ENCODE results near the gene VWA5A.

Gene VWA5A

DNA sequence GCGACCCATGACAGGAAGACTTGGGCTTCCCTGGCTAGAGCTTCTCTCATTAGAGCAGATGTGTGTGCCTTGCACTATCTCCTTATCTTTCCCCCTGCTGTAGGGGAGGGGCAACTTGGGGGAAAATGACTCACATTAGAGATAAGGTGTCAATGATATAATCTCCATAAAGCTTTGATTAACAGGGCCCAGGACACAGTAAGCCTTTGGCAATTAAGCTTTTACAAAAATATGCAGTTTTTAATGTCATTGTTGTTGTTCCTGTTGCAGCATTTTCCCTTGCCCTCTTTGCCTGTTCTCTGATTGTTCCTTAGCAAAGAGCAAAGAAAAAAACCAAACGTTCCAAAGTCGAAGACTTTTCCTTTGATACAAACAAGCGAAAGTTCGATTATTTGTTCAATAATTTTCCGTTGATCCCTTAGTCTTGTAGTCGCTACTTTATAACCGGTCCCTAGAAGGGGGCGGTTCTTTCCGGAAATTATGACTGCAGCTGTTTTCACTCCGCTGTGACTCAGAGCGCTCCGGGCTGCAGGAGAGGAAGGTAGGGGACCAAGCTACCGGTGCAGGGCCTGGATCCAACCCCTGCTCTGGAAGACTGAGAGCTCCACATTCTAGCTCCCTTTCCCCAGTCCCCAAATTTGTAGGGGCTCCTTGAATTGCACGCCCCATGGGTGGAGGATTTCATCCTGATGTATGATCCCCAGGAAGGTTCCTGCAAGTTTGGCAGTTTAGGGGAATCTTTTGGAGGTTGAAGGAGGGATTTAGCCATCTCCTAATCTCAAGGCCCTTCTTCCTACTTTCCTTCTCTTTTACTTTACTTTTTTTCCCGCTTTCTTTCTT, at the start of gene VWA5A:
Gene VWA5A, plus strand, starts transcription at position 509 of the 840 bp plus-strand sequence. CDS start 2,062 bp downstream, outside the sequence.
- peak within 1 kb of the TSS; percentile 71 for H3K4me3 ChIP-seq (ENCODE audit: low read depth, low read length)

GRCh38 chr11:124068601-124069110, 46.6 kb upstream of the VWA5A start:
- H3K4me3 ChIP-seq (ENCODE audit: low read depth, low read length) = no peak overlapping the region

DNA sequence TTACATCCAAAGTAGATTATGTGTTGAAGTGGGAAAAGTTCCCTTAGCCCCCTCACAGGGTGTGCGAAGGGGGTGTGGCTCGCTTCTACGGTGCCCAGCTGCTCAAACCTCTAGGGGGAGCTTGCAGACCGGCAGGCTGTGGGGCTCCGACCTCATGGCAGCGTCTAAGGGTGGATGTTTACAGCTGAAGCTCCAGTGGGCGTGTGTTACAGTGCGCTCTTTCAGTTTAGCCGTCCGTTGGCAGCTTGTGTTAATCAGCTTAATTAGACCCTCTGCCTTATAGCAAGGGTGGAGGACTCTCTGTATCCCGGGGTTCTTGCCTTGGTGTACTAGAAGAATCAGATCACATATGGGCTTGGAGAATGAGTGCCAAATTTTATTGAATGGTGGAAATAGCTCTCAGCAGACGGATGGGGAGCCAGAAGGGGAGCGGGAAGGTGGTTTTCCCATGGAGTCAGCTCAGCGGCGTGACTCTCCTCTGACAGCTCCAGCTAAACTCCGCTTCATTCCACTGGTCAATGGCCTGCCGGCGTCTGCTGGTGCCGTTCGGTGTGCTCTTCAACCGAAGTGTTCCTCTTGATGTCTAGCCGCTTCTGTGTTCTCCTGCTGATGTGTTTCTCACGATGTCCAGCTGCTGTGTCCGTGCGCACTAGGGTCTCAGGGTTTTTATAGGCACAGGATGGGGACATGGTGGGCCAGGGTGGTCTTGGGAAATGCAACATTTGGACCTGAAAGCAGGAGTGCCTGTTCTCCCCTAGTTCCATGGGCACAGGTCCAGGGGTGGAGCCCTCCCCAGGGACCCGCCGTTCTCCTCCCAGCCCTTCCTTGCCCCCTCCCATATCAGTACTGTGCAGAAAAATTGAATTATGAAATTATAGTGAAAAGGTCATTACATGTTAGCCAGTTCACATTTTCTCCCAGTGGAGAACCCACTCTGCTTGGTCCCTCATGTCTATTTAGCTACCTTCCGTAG, 45.5 kb upstream of the VWA5A start:
- no peak overlapping the region for H3K4me3 ChIP-seq (ENCODE audit: low read depth, low read length)

GRCh38 chr11:124070915-124071622, 44.2 kb upstream of the VWA5A start:
- no peak overlapping the region for H3K4me3 ChIP-seq (ENCODE audit: low read depth, low read length)

GRCh38 chr11:124071623-124071948, 43.7 kb upstream of the VWA5A start:
- no peak overlapping the region for H3K4me3 ChIP-seq (ENCODE audit: low read depth, low read length)

- no peak overlapping the region for H3K4me3 ChIP-seq (ENCODE audit: low read depth, low read length)
These were observed 43.1 kb upstream of the VWA5A start for GRCh38 chr11:124072147-124072546.

DNA sequence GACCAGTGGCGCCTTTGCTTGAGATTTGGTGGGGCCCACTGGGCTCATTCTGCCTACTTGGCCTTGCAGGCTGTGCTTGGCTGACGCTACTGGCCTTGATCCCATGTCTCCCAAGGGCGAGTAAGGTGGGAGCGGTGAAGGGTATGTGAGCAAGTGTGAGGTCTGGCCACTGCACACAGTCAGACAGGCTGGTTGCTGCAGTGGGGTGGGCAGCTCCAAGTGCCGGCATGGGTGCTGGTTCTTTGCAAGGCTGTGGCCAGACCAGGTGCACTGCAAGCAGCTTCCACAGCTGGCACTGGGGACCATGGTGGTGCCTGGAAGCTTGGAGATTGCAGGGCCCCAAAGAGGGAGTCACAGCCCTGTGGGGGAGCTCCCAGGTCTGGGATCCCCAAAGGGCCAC, 40.7 kb upstream of the VWA5A start:
- H3K4me3 ChIP-seq (ENCODE audit: low read depth, low read length) = no peak overlapping the region

DNA sequence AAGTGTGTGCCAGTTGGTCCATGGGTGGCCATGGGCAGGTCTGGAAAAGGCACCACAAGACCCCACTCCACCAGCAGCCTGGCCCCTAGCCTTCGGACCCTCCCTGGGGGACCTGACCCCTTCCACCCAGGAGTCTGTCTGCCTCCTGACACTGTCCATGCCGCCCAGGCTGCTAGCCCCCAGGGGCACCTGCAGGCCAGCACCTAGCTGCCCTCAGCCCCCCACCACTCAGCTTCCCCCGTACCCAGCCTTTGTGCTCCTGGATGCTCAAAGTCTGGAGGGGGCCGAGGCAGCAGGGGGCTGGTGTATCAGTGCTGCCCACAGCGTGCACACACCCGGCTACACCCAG, 39.8 kb upstream of the VWA5A start:
- no peak overlapping the region for H3K4me3 ChIP-seq (ENCODE audit: low read depth, low read length)

DNA sequence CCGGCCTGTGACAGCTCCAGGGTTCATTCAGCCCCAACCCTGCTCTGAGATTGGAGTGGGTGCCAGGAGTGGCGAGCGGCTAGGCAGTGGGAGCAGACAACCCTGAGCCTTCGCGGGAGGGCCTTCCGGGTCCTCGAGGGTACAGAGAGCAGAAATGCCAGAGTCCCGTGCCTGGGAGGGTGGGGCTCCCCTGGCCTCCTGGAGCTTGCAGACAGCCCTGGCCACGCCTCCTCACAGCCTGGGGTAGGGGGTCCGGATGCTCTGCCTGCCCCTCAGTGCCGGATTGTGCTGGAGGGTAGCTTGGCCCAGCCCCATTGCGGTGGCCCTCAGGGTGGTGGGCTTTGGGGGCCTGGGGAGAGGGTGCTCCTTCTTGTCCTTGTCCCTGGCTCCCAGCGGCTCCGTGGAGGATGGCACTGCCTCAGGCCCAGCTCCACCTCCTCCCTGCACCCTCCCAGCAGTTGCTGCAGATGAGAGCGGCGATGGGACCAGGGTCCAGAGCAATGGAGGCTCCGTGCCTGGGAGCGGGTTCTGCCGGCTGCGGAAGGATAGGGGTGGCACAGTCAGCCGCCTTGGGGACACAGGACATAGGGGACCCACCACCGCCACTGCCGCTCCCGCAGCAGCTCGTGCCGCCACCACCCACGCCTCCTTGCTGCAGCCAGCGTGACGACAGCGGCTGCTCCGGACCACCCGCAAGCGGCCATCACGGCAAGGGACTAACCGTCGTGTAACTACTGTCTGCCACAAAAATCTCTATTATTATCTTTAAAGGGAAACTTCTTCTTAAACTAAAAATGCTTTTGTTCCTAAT, 39.2 kb upstream of the VWA5A start:
- no peak overlapping the region for H3K4me3 ChIP-seq (ENCODE audit: low read depth, low read length)

- no peak overlapping the region for H3K4me3 ChIP-seq (ENCODE audit: low read depth, low read length)
These were observed 38.0 kb upstream of the VWA5A start for GRCh38 chr11:124077266-124077665.

GRCh38 chr11:124078591-124078990, 36.7 kb upstream of the VWA5A start:
- no peak overlapping the region for H3K4me3 ChIP-seq (ENCODE audit: low read depth, low read length)

GRCh38 chr11:124079631-124080326, 35.5 kb upstream of the VWA5A start:
- no peak overlapping the region for H3K4me3 ChIP-seq (ENCODE audit: low read depth, low read length)

DNA sequence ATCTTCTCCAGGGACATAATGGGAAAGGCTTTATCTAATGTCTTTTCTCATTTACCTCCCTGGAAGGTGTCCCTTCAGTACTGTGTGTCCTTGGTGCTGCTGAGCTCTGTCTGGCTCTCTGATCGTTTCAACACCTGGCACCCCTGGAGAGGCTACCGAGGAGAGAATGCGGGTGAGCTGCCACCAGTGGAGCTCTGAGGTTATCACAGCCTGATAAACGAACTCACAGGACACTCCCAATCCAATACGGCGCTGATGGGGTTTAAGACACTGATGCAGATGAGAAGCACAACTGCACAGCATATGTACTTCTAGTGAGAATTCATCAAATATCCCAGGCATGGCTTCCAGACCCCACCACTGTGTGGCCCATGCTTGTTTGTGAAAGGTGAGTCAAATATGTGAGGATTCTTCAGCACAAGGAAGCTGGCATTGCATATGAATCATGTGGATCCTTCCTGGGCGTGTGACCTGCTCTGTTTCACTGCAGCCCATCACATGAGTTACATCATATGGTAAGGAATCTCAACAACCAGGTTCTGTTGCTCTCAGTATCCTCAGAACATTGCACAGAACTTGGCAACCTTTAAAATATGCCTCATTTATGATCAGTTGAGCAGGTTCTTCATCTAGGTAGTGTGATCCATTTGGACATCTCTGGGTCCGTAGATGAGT, 34.8 kb upstream of the VWA5A start:
- no peak overlapping the region for H3K4me3 ChIP-seq (ENCODE audit: low read depth, low read length)

DNA sequence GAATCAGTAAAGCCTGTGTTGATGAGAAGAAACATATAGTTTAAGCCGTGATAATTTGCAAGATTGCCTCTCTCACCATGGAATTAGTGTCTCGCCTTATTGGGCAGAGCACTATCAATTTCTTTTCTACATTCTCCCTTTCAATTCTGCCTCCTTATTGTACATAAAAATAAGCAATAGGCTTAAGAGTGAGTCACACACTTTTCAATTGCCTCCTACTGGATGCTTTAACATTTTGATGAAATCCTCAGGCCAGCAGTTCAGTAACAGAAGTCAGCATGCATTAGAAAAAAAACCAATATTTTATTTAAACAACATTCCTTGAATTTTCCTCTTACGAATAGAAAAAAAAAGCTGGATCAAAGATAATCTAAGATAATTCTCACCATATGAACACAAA, 33.8 kb upstream of the VWA5A start:
- no peak overlapping the region for H3K4me3 ChIP-seq (ENCODE audit: low read depth, low read length)

GRCh38 chr11:124082371-124082770, 32.9 kb upstream of the VWA5A start:
- no peak overlapping the region for H3K4me3 ChIP-seq (ENCODE audit: low read depth, low read length)

GRCh38 chr11:124085583-124085982, 29.7 kb upstream of the VWA5A start:
- H3K4me3 ChIP-seq (ENCODE audit: low read depth, low read length) = no peak overlapping the region

GRCh38 chr11:124085997-124086846, 29.0 kb upstream of the VWA5A start:
- H3K4me3 ChIP-seq (ENCODE audit: low read depth, low read length) = no peak overlapping the region

GRCh38 chr11:124090996-124091395, 24.3 kb upstream of the VWA5A start:
- no peak overlapping the region for H3K4me3 ChIP-seq (ENCODE audit: low read depth, low read length)
